ENCODE data around the gene SLC35E4.
A peak's percentile ranks its signal among the peaks of the same experiment; 100 is the strongest.
"Not testable (repeated sequence)": the region's sequence is repeated elsewhere in the genome, so short reads cannot be mapped to it uniquely, and the experiment has no call there.

Gene SLC35E4

GRCh38 chr22:30635273-30636225 is at the start of gene SLC35E4:
Gene SLC35E4 (plus strand): TSS chr22:30635781. CDS start chr22:30636451, 670 bp downstream.
- peak; percentile 95 for DNase-seq
- Histone ChIP-seq H3K27ac (peak within 1 kb of the TSS; percentile 81), H3K27me3 (ENCODE audit: insufficient read depth, low read depth, severe bottlenecking) (no peaks in the 10 kb centered on the region), H3K4me3 (ENCODE audit: low read depth, low read length) (peak within 1 kb of the TSS; percentile 60), H3K36me3 (no peaks in the 10 kb centered on the region), H3K9me3 (ENCODE audit: severe bottlenecking) (peaks cover 7% of the 10 kb centered on the region)
- TF ChIP-seq CTCF (IDR thresholded peaks at IDR 0.05; ENCODE audit: low read depth, low read length) = peak; percentile 33; the same call in 1 of the 2 replicates

- no peak for DNase-seq
- H3K36me3 ChIP-seq = peaks cover 65% of the 10 kb centered on the region
- TF ChIP-seq CTCF (IDR thresholded peaks at IDR 0.05; ENCODE audit: low read depth, low read length) = no peak
These were observed 49.2 kb upstream of the SLC35E4 start for GRCh38 chr22:30586414-30586813.

GRCh38 chr22:30591191-30591587 is 44.4 kb upstream of the SLC35E4 start:
- DNase-seq = no peak
- H3K27ac ChIP-seq = peak overlapping the region; percentile 95
- peak overlapping the region; percentile 80 for H3K4me3 ChIP-seq (ENCODE audit: low read depth, low read length)
- TF ChIP-seq CTCF (IDR thresholded peaks at IDR 0.05; ENCODE audit: low read depth, low read length) = no peak
- no peaks in the 10 kb centered on the region for H3K27me3 ChIP-seq (ENCODE audit: insufficient read depth, low read depth, severe bottlenecking)
- H3K36me3 ChIP-seq = peaks cover 27% of the 10 kb centered on the region
- H3K9me3 ChIP-seq (ENCODE audit: severe bottlenecking) = no peaks in the 10 kb centered on the region

More at GRCh38 chr22:30586414-30586813, 49.2 kb upstream of the SLC35E4 start:
- Histone ChIP-seq H3K27me3 (ENCODE audit: insufficient read depth, low read depth, severe bottlenecking) (no peaks in the 10 kb centered on the region), H3K9me3 (ENCODE audit: severe bottlenecking) (no peaks in the 10 kb centered on the region), H3K4me3 (ENCODE audit: low read depth, low read length) (no peak overlapping the region), H3K27ac (no peak overlapping the region)

GRCh38 chr22:30591588-30592359 is 43.8 kb upstream of the SLC35E4 start, which contains the start of gene PES1:
Gene PES1 (minus strand): TSS chr22:30591910. CDS start chr22:30591833, 77 bp downstream.
- Histone ChIP-seq H3K36me3 (peaks cover 21% of the 10 kb centered on the region), H3K27ac (peak within 1 kb of the TSS; percentile 95), H3K27me3 (ENCODE audit: insufficient read depth, low read depth, severe bottlenecking) (no peaks in the 10 kb centered on the region), H3K4me3 (ENCODE audit: low read depth, low read length) (peak within 1 kb of the TSS; percentile 80), H3K9me3 (ENCODE audit: severe bottlenecking) (no peaks in the 10 kb centered on the region)
- no peak for TF ChIP-seq CTCF (IDR thresholded peaks at IDR 0.05; ENCODE audit: low read depth, low read length)
- peak; percentile 97 for DNase-seq

GRCh38 chr22:30592360-30592713 is 43.2 kb upstream of the SLC35E4 start:
- DNase-seq; H3K4me3 ChIP-seq (ENCODE audit: low read depth, low read length); H3K9me3 ChIP-seq (ENCODE audit: severe bottlenecking); H3K27me3 ChIP-seq (ENCODE audit: insufficient read depth, low read depth, severe bottlenecking); H3K27ac ChIP-seq: not testable (repeated sequence)
- H3K36me3 ChIP-seq = peaks cover 16% of the 10 kb centered on the region

- no peak for TF ChIP-seq CTCF (IDR thresholded peaks at IDR 0.05; ENCODE audit: low read depth, low read length)
- Histone ChIP-seq H3K27me3 (ENCODE audit: insufficient read depth, low read depth, severe bottlenecking) (no peaks in the 10 kb centered on the region), H3K27ac (no peak overlapping the region), H3K9me3 (ENCODE audit: severe bottlenecking) (no peaks in the 10 kb centered on the region), H3K4me3 (ENCODE audit: low read depth, low read length) (no peak overlapping the region), H3K36me3 (no peaks in the 10 kb centered on the region)
- no peak for DNase-seq
These were observed 39.4 kb upstream of the SLC35E4 start for GRCh38 chr22:30596199-30596598.

Data from WERI-Rb-1 (cell line).